ENCODE measurements around the gene RAD17.
"Not testable (repeated sequence)": the region's sequence is repeated elsewhere in the genome, so short reads cannot be mapped to it uniquely, and the experiment has no call there.

Gene RAD17

GRCh38 chr5:69449511-69449910 lies 79.9 kb downstream of the RAD17 start:
- Histone ChIP-seq H3K9ac (ENCODE audit: low read depth, low read length) (no peak overlapping the region), H3K9me3 (ENCODE audit: control insufficient read depth, insufficient read depth, low read length) (no peaks in the 10 kb centered on the region), H3K27ac (ENCODE audit: low read depth, low read length) (no peak overlapping the region), H3K4me1 (ENCODE audit: control insufficient read depth, insufficient read depth, low read length) (no peaks in the 10 kb centered on the region), H3K4me3 (ENCODE audit: low read depth, low read length) (no peak overlapping the region), H3K27me3 (ENCODE audit: control insufficient read depth, insufficient read depth, low read length) (no peaks in the 10 kb centered on the region), H3K36me3 (ENCODE audit: control insufficient read depth, insufficient read depth, low read length) (no peaks in the 10 kb centered on the region)

- H3K27ac ChIP-seq (ENCODE audit: low read depth, low read length): no peak overlapping the region
- H3K4me1 ChIP-seq (ENCODE audit: control insufficient read depth, insufficient read depth, low read length): no peaks in the 10 kb centered on the region
Observed at GRCh38 chr5:69450116-69450515, 80.5 kb downstream of the RAD17 start.

GRCh38 chr5:69450527-69450926 lies 80.9 kb downstream of the RAD17 start:
- not testable (repeated sequence) for H3K27ac ChIP-seq (ENCODE audit: low read depth, low read length); H3K27me3 ChIP-seq (ENCODE audit: control insufficient read depth, insufficient read depth, low read length); H3K4me3 ChIP-seq (ENCODE audit: low read depth, low read length); H3K36me3 ChIP-seq (ENCODE audit: control insufficient read depth, insufficient read depth, low read length); H3K4me1 ChIP-seq (ENCODE audit: control insufficient read depth, insufficient read depth, low read length); H3K9ac ChIP-seq (ENCODE audit: low read depth, low read length); H3K9me3 ChIP-seq (ENCODE audit: control insufficient read depth, insufficient read depth, low read length)

More at GRCh38 chr5:69450116-69450515, 80.5 kb downstream of the RAD17 start:
- Histone ChIP-seq H3K4me3 (ENCODE audit: low read depth, low read length) (no peak overlapping the region), H3K36me3 (ENCODE audit: control insufficient read depth, insufficient read depth, low read length) (no peaks in the 10 kb centered on the region), H3K9me3 (ENCODE audit: control insufficient read depth, insufficient read depth, low read length) (no peaks in the 10 kb centered on the region), H3K9ac (ENCODE audit: low read depth, low read length) (no peak overlapping the region), H3K27me3 (ENCODE audit: control insufficient read depth, insufficient read depth, low read length) (no peaks in the 10 kb centered on the region)

GRCh38 chr5:69451941-69452647 lies 82.5 kb downstream of the RAD17 start:
- H3K4me1 ChIP-seq (ENCODE audit: control insufficient read depth, insufficient read depth, low read length): no peaks in the 10 kb centered on the region
- H3K27me3 ChIP-seq (ENCODE audit: control insufficient read depth, insufficient read depth, low read length): no peaks in the 10 kb centered on the region
- no peak overlapping the region for H3K4me3 ChIP-seq (ENCODE audit: low read depth, low read length)
- H3K9me3 ChIP-seq (ENCODE audit: control insufficient read depth, insufficient read depth, low read length): no peaks in the 10 kb centered on the region
- no peaks in the 10 kb centered on the region for H3K36me3 ChIP-seq (ENCODE audit: control insufficient read depth, insufficient read depth, low read length)
- no peak overlapping the region for H3K9ac ChIP-seq (ENCODE audit: low read depth, low read length)
- H3K27ac ChIP-seq (ENCODE audit: low read depth, low read length): no peak overlapping the region

GRCh38 chr5:69453487-69453886 lies 83.9 kb downstream of the RAD17 start:
- H3K4me1 ChIP-seq (ENCODE audit: control insufficient read depth, insufficient read depth, low read length): not testable (repeated sequence)

GRCh38 chr5:69454460-69455249 lies 85.0 kb downstream of the RAD17 start:
- no peak overlapping the region for H3K9ac ChIP-seq (ENCODE audit: low read depth, low read length)
- H3K4me1 ChIP-seq (ENCODE audit: control insufficient read depth, insufficient read depth, low read length): no peaks in the 10 kb centered on the region
- no peaks in the 10 kb centered on the region for H3K27me3 ChIP-seq (ENCODE audit: control insufficient read depth, insufficient read depth, low read length)
- H3K4me3 ChIP-seq (ENCODE audit: low read depth, low read length): no peak overlapping the region
- H3K9me3 ChIP-seq (ENCODE audit: control insufficient read depth, insufficient read depth, low read length): no peaks in the 10 kb centered on the region
- no peaks in the 10 kb centered on the region for H3K36me3 ChIP-seq (ENCODE audit: control insufficient read depth, insufficient read depth, low read length)
- H3K27ac ChIP-seq (ENCODE audit: low read depth, low read length): no peak overlapping the region

More at GRCh38 chr5:69453487-69453886, 83.9 kb downstream of the RAD17 start:
- H3K9ac ChIP-seq (ENCODE audit: low read depth, low read length); H3K27ac ChIP-seq (ENCODE audit: low read depth, low read length); H3K36me3 ChIP-seq (ENCODE audit: control insufficient read depth, insufficient read depth, low read length); H3K27me3 ChIP-seq (ENCODE audit: control insufficient read depth, insufficient read depth, low read length); H3K4me3 ChIP-seq (ENCODE audit: low read depth, low read length); H3K9me3 ChIP-seq (ENCODE audit: control insufficient read depth, insufficient read depth, low read length): not testable (repeated sequence)

GRCh38 chr5:69455428-69455988 lies 85.9 kb downstream of the RAD17 start:
- not testable (repeated sequence) for H3K4me1 ChIP-seq (ENCODE audit: control insufficient read depth, insufficient read depth, low read length); H3K9me3 ChIP-seq (ENCODE audit: control insufficient read depth, insufficient read depth, low read length); H3K4me3 ChIP-seq (ENCODE audit: low read depth, low read length); H3K27ac ChIP-seq (ENCODE audit: low read depth, low read length); H3K9ac ChIP-seq (ENCODE audit: low read depth, low read length); H3K36me3 ChIP-seq (ENCODE audit: control insufficient read depth, insufficient read depth, low read length); H3K27me3 ChIP-seq (ENCODE audit: control insufficient read depth, insufficient read depth, low read length)

GRCh38 chr5:69462170-69462569 lies 92.6 kb downstream of the RAD17 start:
- Histone ChIP-seq H3K9me3 (ENCODE audit: control insufficient read depth, insufficient read depth, low read length) (no peaks in the 10 kb centered on the region; the same call in 1 of the 2 replicates), H3K9ac (ENCODE audit: low read depth, low read length) (no peak overlapping the region), H3K4me1 (ENCODE audit: control insufficient read depth, insufficient read depth, low read length) (no peaks in the 10 kb centered on the region), H3K27ac (ENCODE audit: low read depth, low read length) (no peak overlapping the region), H3K4me3 (ENCODE audit: low read depth, low read length) (no peak overlapping the region), H3K27me3 (ENCODE audit: control insufficient read depth, insufficient read depth, low read length) (no peaks in the 10 kb centered on the region), H3K36me3 (ENCODE audit: control insufficient read depth, insufficient read depth, low read length) (no peaks in the 10 kb centered on the region)
